GM21737 (cell line): ENCODE data around the gene CCDC188.
"Not testable (repeated sequence)": the region's sequence is repeated elsewhere in the genome, so short reads cannot be mapped to it uniquely, and the experiment has no call there.

Source experiments
- ATAC-seq: cut with Tn5 transposase; IDR thresholded peaks from one replicate; pipeline ENCODE4 v1.9.1; 2021; ENCODE audit warnings: mild to moderate bottlenecking, moderate library complexity; ENCODE audit not compliant: unreplicated experiment

Gene CCDC188

GRCh38 chr22:20171288-20172140 is 20.7 kb upstream of the CCDC188 start:
- no peak for ATAC-seq

DNA sequence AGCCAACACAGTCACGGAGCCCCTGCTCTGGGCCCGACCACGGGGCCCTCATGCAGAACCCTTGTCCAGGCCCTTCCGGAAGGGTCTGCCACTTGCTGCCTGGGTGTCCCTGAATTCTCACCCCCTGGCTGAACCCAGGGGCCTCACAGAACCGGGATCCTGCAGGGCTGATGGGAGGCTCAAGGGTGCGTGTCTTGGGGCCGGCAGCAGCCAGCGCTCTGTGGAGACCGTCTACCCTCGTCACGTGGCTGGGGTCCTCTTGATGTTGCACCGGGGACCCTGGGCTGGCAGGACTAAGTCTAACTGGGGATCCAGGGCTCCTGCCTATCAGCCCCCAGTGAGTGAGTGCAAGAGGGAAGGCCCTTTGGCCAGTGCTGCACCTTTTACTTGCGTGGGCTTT is 19.3 kb upstream of the CCDC188 start:
- no peak for ATAC-seq

GRCh38 chr22:20169253-20169822 is 18.5 kb upstream of the CCDC188 start:
- no peak for ATAC-seq

DNA sequence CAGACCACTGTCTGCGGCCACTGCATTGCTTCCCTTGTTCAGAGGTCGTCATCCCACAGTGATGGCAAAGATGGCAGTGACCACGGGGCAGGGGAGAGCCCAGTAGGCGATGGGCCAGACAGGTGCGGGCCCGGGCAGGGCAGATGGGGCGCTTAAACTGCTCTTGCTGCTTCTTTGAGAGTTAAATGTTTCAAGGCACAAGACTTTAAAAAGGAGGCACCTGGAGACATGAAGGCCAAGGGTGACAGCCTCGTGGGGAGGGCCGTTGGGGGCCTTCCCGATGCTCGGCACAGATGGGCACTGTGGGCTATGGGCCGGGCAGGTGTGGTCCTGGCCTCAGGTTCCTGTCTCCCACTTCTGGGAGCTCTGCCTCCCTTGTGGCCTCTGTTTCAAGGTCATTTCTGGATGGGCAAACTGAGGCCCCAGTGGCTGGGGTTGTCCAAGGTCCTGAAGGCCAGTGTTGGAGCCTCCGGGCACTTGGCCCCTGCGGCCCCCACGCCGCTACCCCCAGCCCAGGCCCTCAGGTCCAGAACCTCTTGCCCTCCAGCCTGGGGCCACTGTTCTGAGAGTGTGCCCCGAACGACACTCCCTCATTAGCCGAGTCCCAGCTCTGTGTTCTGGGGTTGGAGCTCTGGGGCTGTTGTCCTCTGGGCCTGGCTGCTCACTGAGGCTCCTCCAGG is 16.9 kb upstream of the CCDC188 start:
- no peak for ATAC-seq

DNA sequence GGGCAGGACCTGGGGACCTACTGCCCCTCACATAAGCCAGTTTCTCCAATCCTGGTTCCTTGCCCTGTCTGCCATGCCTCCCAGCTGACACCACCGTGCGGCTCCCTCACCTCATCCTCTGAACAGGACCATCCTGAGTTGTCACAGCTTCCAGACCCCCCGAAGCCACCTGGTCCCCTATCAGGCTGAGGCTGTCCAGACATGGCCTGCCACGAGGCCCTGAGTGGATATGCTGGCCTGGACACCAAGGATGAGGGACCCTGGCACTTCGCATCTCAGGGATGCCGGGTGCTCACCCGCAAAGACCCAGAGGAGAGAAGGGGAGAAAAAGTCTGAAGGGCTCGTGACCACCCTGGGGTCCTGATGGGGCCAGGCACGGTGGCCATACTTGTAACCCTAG is 15.8 kb upstream of the CCDC188 start:
- ATAC-seq: no peak

DNA sequence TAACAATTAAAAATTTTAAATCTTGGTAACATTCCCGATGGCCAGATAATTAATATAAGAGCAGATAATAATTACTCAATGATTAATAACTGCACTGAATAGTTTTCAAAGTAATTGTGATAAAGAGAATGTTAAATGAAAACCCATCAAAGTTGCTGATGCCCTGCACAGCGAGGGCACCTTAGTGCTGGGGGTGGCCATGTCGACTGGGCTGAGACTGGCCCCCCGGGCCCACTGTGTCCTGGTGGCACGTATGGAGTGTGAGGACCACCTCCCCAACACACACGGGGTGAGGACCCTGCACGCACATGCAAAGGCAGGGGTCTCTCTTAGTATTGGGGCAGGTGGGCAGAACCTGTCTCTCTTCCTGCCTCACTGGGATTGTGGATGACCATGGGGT is 15.1 kb upstream of the CCDC188 start:
- ATAC-seq: no peak

DNA sequence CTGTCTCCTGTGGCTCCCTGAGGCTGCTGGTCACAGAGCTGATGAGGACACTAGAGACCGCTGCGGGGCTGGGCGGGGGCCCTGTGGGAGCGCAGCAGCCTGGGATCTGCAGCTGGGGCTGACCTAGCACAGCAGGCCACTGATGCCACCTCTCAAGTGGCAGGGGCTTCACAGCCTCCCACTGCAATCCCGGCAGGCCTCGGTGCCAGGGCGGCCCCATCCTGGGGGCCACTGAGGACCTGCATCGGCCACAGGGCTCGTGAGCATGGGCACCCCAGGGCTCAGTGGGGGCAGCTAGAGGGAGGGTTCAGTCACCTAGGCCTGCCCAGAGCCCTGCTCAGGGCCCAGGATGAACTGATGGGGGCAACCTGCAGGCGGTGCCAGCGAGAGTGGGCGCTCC is 14.6 kb upstream of the CCDC188 start:
- no peak for ATAC-seq

DNA sequence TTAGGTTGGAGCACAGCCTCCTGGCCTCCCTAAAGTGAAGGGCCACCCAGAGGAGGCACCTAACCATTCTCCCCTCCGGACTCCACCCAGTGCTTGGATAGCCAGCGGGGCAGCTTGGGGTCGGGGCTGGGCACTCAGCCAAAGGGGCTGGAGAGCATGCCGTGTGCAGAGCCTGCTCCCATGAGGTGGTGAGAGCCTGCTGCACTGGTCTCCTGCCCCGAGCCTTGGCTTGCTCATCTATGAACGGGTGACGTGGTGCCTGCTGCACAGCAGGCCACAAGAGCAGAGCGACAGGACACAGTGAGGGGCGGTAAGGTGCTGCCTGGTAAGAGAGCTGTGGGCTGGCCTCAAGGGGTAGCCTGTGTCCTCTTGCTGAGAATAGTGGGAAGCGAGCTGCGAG is 14.0 kb upstream of the CCDC188 start:
- no peak for ATAC-seq

DNA sequence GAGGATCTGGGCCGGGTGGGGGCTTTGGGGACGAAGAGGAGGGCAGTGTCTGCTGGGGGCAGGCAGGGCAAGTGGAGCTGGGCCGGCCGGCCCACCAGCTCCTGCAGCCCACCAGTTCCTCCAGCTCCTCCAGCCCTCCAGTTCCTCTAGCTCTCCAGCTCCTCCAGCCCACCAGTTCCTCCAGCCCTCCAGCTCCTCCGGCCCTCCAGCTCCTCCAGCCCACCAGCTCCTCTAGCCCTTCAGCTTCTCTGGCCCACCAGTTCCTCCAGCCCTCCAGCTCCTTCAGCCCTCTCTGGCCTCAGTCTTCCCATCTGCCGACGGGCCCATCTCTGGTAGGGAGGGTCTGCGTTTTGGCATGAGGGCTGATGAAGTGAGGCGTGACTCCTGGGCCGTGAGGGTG is 9.2 kb upstream of the CCDC188 start:
- ATAC-seq: no peak

DNA sequence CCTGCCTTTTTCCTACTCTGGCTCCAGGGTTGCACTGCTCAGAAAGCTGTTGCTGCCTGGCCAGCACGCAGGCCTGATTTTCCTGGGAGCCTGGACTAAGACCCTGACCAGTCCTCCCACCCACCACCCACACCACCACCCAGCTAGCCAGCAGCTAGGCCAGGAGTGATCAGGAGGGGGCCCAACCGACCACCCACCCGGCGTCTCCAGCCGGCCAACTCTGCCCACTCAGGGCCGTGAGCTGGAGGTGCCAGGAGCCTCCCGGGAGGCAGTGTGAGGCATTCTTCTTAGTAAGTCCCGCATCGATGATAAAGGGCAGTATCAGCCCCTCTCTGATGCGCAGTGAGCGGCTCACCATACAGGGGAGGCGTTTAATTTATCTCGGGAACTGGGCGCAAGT is 8.7 kb upstream of the CCDC188 start:
- ATAC-seq: not testable (repeated sequence)

DNA sequence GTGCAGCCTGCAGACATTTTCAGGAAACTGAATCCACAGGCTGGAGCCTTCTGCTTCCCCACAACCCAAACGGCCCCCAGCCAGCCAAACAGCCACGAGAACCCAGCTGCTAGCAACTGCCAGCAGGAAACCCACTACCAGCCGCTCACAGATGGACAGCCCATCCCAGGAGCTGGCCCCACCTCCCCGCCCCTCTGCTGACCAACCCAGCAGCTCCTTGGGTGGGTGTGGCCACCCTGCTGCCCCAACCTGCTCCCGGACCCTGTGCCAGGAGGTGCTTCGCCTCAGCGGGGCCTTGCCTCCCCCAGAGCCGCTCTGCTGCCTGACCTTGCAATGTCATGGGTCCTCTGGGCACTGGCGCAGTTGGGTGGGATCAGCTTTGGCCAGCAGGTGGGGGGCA is 8.2 kb upstream of the CCDC188 start:
- ATAC-seq: no peak

DNA sequence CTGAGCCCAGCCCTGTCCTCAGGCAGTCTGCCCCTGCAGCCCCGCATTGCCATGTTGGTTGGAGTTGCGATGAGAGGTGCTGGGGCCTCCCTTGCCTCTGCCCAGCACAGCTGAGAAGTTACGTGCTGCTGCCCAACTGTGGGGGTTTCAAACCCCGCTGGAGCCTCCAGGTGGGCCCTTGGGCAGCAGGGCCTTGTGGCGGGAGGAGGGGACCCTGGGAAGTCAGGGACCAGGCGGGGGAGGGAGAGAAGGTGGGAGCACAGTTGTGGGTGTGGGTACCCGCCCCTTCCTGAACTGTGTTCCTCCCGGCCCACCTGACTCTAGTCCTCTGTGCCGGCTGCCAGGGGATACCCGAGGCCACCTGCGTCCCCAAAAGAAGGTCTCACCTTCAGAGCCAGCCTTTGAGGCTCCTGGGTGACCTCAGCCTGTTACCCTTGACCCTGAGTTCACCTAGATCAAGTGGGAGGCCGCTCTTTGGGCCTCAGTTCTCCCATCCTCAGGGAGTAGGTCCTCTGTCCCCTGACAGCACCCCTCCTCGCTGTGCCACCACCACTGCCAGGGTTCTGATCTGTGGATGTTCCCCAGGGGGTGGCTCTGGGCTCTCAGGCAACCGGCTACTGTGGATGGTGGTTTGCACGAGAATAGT is 7.7 kb upstream of the CCDC188 start:
- ATAC-seq: no peak

DNA sequence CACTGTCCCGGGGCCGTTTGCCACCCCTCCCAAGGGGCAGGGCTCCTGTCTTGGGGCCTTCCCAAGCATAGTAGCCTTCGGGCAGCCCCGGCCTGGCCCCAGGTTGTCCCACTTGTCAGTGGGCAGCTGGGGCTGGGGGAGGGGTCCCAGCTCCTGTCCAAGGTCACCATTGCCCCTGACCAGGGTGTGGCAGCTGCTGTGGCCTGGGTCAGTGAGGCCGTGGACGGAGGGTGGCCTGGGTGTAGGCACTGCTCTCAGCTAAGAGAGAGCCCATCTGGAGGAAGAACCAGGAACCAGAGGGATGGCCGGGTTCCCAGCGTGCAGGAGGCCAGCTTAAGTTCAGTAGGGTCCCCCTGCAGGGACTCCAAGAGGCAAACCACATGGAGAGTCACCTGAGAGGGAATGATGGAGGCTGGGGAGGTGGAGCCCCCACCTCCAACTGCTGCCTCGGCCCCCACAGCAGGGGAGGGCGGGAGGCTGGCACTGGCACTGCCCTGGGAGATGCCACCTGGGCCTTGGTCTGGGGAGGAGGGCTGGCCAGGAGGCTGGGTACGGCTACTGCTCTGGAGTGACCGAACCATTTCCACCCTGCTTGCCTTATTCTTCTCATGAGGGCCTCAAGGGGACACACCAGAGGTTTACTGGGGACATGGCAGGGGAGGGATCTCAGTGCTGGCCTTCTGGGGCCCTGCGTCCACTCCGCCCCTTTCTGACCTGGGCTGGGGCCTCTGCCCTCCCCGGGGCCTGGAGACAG is 6.8 kb upstream of the CCDC188 start:
- ATAC-seq: no peak

DNA sequence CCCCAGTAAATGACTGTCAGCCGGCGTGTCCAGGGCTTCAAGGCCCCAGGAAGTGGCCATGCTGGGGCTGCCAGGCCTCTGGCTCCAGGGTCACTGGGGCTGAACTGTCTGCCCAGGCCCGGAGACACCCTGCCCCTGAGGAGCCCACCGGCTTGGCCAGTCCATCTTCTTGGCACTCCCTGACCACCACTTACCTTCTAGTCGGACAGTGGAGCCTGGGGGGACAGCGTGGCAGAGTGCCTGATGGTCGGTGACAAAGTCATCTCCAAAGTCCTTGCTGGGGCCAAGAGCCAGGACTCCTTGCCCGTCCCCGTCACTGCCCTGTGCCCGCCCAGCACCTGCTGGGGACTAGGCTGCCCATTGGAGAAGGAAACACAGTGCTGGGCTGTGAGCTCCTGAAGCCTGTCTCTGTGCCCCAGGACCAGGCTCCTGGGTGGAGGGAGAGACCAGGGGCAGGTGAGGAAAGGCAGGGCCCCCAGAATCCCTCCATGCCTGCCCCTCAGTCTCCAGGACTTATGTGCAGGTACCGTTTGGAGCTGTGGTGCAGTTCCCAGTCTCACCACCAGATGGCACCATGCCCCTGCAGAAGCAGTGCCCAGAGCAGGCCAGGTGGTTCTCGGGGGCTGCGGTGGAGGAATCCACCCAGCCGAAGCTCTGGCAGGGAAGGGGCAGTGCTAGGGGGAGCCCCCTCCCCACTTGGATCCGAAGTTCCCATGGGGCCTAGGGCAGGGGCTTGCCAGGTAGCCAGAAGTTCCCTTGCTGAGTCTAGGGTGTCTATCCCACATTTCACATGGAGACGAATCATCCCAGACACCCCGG is 6.0 kb upstream of the CCDC188 start:
- no peak for ATAC-seq

- ATAC-seq: no peak
Measured at GRCh38 chr22:20156042-20156389, 5.2 kb upstream of the CCDC188 start.

DNA sequence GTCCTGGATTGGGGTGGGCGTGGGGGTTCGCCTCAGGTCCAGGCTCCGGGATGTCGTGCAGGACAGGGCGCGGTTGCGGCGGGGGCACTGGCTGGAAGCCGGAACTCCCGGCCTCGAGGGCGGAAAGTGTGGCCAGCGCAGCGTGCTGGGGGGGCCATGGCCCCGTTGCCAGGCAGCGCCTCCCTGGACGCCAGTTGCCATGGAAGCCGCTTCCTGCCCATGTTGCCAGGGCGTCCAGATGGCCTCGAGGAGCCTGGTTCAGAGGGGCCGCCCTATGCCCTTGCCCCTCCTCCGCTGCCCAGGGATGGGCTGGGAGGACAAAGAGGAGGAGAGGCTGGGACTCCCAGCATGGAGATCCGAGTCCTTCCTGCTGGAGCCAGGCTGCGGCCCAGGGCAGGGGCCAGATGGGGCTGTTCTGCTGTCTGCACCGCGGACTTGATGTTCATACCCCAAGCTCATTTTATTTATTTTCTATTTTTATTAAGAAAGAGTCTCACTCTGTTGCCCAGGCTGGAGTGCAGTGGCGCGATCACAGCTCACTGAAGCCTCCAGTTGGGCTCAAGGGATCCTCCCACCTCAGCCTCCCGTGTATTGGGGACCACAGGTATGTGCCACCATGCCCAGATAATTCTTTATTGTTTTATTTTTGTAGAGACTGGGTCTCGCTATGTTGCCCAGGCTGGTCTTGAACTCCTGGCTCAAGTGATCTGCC is 4.6 kb upstream of the CCDC188 start:
- ATAC-seq: no peak

GRCh38 chr22:20154602-20155187 is 3.8 kb upstream of the CCDC188 start:
- no peak for ATAC-seq

GRCh38 chr22:20153945-20154344 is 3.1 kb upstream of the CCDC188 start:
- ATAC-seq: no peak

DNA sequence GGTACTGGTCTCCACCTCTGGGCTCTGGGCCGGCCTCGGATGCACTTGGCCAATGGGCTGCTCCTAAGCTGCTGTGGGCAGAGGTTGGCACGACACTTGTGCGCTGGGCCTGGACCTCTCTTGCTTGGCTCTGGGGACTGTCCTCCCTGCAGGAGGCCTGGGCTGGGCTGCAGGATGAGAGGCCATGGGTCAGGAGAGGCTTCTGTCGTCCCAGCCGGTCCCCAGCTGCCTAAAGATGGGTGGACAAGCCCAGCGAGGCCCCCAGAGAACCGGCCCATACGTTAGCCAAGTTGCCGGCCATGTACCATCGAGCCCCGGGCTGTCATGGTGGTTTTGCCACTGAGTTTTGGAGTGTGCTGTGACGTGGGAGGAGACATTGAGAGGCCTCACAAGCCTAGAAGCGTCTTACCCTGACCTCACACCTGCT is 1.6 kb upstream of the CCDC188 start:
- ATAC-seq: no peak
